ENCODE measurements around the gene KPNA3.
"Not testable (repeated sequence)": the region's sequence is repeated elsewhere in the genome, so short reads cannot be mapped to it uniquely, and the experiment has no call there.

Gene KPNA3

GRCh38 chr13:49746111-49746510 lies 46.4 kb downstream of the KPNA3 start:
- Histone ChIP-seq H3K9ac (ENCODE audit: low read depth, low read length) (no peak overlapping the region), H3K4me3 (ENCODE audit: low read depth, low read length) (no peak overlapping the region), H3K4me1 (ENCODE audit: control insufficient read depth, insufficient read depth, low read length) (no peaks in the 10 kb centered on the region), H3K27me3 (ENCODE audit: control insufficient read depth, insufficient read depth, low read length) (no peaks in the 10 kb centered on the region), H3K27ac (ENCODE audit: low read depth, low read length) (no peak overlapping the region), H3K9me3 (ENCODE audit: control insufficient read depth, insufficient read depth, low read length) (no peaks in the 10 kb centered on the region), H3K36me3 (ENCODE audit: control insufficient read depth, insufficient read depth, low read length) (peaks cover 34% of the 10 kb centered on the region)

- no peak overlapping the region for H3K27ac ChIP-seq (ENCODE audit: low read depth, low read length)
- H3K4me1 ChIP-seq (ENCODE audit: control insufficient read depth, insufficient read depth, low read length), result no peaks in the 10 kb centered on the region
- H3K9me3 ChIP-seq (ENCODE audit: control insufficient read depth, insufficient read depth, low read length), result no peaks in the 10 kb centered on the region
- H3K4me3 ChIP-seq (ENCODE audit: low read depth, low read length), result no peak overlapping the region
- H3K36me3 ChIP-seq (ENCODE audit: control insufficient read depth, insufficient read depth, low read length), result peaks cover 25% of the 10 kb centered on the region
- H3K27me3 ChIP-seq (ENCODE audit: control insufficient read depth, insufficient read depth, low read length), result no peaks in the 10 kb centered on the region
- H3K9ac ChIP-seq (ENCODE audit: low read depth, low read length), result no peak overlapping the region
These were observed 51.6 kb downstream of the KPNA3 start for GRCh38 chr13:49740870-49741269.

GRCh38 chr13:49739498-49740187 lies 52.8 kb downstream of the KPNA3 start:
- no peaks in the 10 kb centered on the region for H3K9me3 ChIP-seq (ENCODE audit: control insufficient read depth, insufficient read depth, low read length)
- no peaks in the 10 kb centered on the region for H3K4me1 ChIP-seq (ENCODE audit: control insufficient read depth, insufficient read depth, low read length)
- no peak overlapping the region for H3K4me3 ChIP-seq (ENCODE audit: low read depth, low read length)
- H3K9ac ChIP-seq (ENCODE audit: low read depth, low read length), result no peak overlapping the region
- no peaks in the 10 kb centered on the region for H3K27me3 ChIP-seq (ENCODE audit: control insufficient read depth, insufficient read depth, low read length)
- H3K36me3 ChIP-seq (ENCODE audit: control insufficient read depth, insufficient read depth, low read length), result peaks cover 16% of the 10 kb centered on the region
- H3K27ac ChIP-seq (ENCODE audit: low read depth, low read length), result no peak overlapping the region

- no peak overlapping the region for H3K27ac ChIP-seq (ENCODE audit: low read depth, low read length)
- H3K9me3 ChIP-seq (ENCODE audit: control insufficient read depth, insufficient read depth, low read length), result no peaks in the 10 kb centered on the region
- H3K9ac ChIP-seq (ENCODE audit: low read depth, low read length), result no peak overlapping the region
- H3K4me3 ChIP-seq (ENCODE audit: low read depth, low read length), result no peak overlapping the region
- peaks cover 33% of the 10 kb centered on the region for H3K36me3 ChIP-seq (ENCODE audit: control insufficient read depth, insufficient read depth, low read length)
- H3K27me3 ChIP-seq (ENCODE audit: control insufficient read depth, insufficient read depth, low read length), result no peaks in the 10 kb centered on the region
- no peaks in the 10 kb centered on the region for H3K4me1 ChIP-seq (ENCODE audit: control insufficient read depth, insufficient read depth, low read length)
These were observed 59.1 kb downstream of the KPNA3 start for GRCh38 chr13:49733181-49733951.

- Histone ChIP-seq H3K4me1 (ENCODE audit: control insufficient read depth, insufficient read depth, low read length) (no peaks in the 10 kb centered on the region), H3K27me3 (ENCODE audit: control insufficient read depth, insufficient read depth, low read length) (no peaks in the 10 kb centered on the region), H3K9me3 (ENCODE audit: control insufficient read depth, insufficient read depth, low read length) (no peaks in the 10 kb centered on the region), H3K4me3 (ENCODE audit: low read depth, low read length) (no peak overlapping the region), H3K9ac (ENCODE audit: low read depth, low read length) (no peak overlapping the region), H3K27ac (ENCODE audit: low read depth, low read length) (no peak overlapping the region), H3K36me3 (ENCODE audit: control insufficient read depth, insufficient read depth, low read length) (peaks cover 37% of the 10 kb centered on the region)
These were observed 60.7 kb downstream of the KPNA3 start for GRCh38 chr13:49731766-49732165.

GRCh38 chr13:49716615-49717014 lies 75.9 kb downstream of the KPNA3 start:
- H3K9ac ChIP-seq (ENCODE audit: low read depth, low read length), result no peak overlapping the region
- H3K9me3 ChIP-seq (ENCODE audit: control insufficient read depth, insufficient read depth, low read length), result peaks cover 7% of the 10 kb centered on the region; the same call in 1 of the 2 replicates
- no peak overlapping the region for H3K4me3 ChIP-seq (ENCODE audit: low read depth, low read length)
- peaks cover 51% of the 10 kb centered on the region for H3K36me3 ChIP-seq (ENCODE audit: control insufficient read depth, insufficient read depth, low read length)
- peaks cover 4% of the 10 kb centered on the region; the same call in 1 of the 2 replicates for H3K4me1 ChIP-seq (ENCODE audit: control insufficient read depth, insufficient read depth, low read length)
- H3K27ac ChIP-seq (ENCODE audit: low read depth, low read length), result no peak overlapping the region
- H3K27me3 ChIP-seq (ENCODE audit: control insufficient read depth, insufficient read depth, low read length), result no peaks in the 10 kb centered on the region

- peaks cover 51% of the 10 kb centered on the region for H3K36me3 ChIP-seq (ENCODE audit: control insufficient read depth, insufficient read depth, low read length)
- no peaks in the 10 kb centered on the region for H3K27me3 ChIP-seq (ENCODE audit: control insufficient read depth, insufficient read depth, low read length)
- H3K9me3 ChIP-seq (ENCODE audit: control insufficient read depth, insufficient read depth, low read length), result peaks cover 7% of the 10 kb centered on the region; the same call in 1 of the 2 replicates
These were observed 77.7 kb downstream of the KPNA3 start for GRCh38 chr13:49714757-49715156.

GRCh38 chr13:49711218-49711863 lies 81.1 kb downstream of the KPNA3 start:
- peaks cover 7% of the 10 kb centered on the region; the same call in 1 of the 2 replicates for H3K9me3 ChIP-seq (ENCODE audit: control insufficient read depth, insufficient read depth, low read length)
- no peaks in the 10 kb centered on the region for H3K27me3 ChIP-seq (ENCODE audit: control insufficient read depth, insufficient read depth, low read length)
- H3K27ac ChIP-seq (ENCODE audit: low read depth, low read length), result no peak overlapping the region
- no peak overlapping the region for H3K4me3 ChIP-seq (ENCODE audit: low read depth, low read length)
- peaks cover 51% of the 10 kb centered on the region for H3K36me3 ChIP-seq (ENCODE audit: control insufficient read depth, insufficient read depth, low read length)
- no peaks in the 10 kb centered on the region for H3K4me1 ChIP-seq (ENCODE audit: control insufficient read depth, insufficient read depth, low read length)
- H3K9ac ChIP-seq (ENCODE audit: low read depth, low read length), result no peak overlapping the region

More at GRCh38 chr13:49714757-49715156, 77.7 kb downstream of the KPNA3 start:
- Histone ChIP-seq H3K9ac (ENCODE audit: low read depth, low read length) (no peak overlapping the region), H3K27ac (ENCODE audit: low read depth, low read length) (no peak overlapping the region), H3K4me1 (ENCODE audit: control insufficient read depth, insufficient read depth, low read length) (peaks cover 4% of the 10 kb centered on the region; the same call in 1 of the 2 replicates), H3K4me3 (ENCODE audit: low read depth, low read length) (no peak overlapping the region)

- H3K4me3 ChIP-seq (ENCODE audit: low read depth, low read length); H3K27ac ChIP-seq (ENCODE audit: low read depth, low read length); H3K4me1 ChIP-seq (ENCODE audit: control insufficient read depth, insufficient read depth, low read length); H3K27me3 ChIP-seq (ENCODE audit: control insufficient read depth, insufficient read depth, low read length); H3K9ac ChIP-seq (ENCODE audit: low read depth, low read length); H3K9me3 ChIP-seq (ENCODE audit: control insufficient read depth, insufficient read depth, low read length): not testable (repeated sequence)
- peaks cover 71% of the 10 kb centered on the region for H3K36me3 ChIP-seq (ENCODE audit: control insufficient read depth, insufficient read depth, low read length)
These were observed 88.2 kb downstream of the KPNA3 start for GRCh38 chr13:49704264-49704663.

GRCh38 chr13:49701491-49701890 lies 91.0 kb downstream of the KPNA3 start:
- Histone ChIP-seq H3K9ac (ENCODE audit: low read depth, low read length) (no peak overlapping the region), H3K4me3 (ENCODE audit: low read depth, low read length) (no peak overlapping the region), H3K4me1 (ENCODE audit: control insufficient read depth, insufficient read depth, low read length) (peaks cover 16% of the 10 kb centered on the region), H3K27me3 (ENCODE audit: control insufficient read depth, insufficient read depth, low read length) (no peaks in the 10 kb centered on the region), H3K9me3 (ENCODE audit: control insufficient read depth, insufficient read depth, low read length) (no peaks in the 10 kb centered on the region), H3K36me3 (ENCODE audit: control insufficient read depth, insufficient read depth, low read length) (peaks cover 62% of the 10 kb centered on the region), H3K27ac (ENCODE audit: low read depth, low read length) (no peak overlapping the region)

GRCh38 chr13:49697468-49697867 lies 95.0 kb downstream of the KPNA3 start:
- Histone ChIP-seq H3K4me1 (ENCODE audit: control insufficient read depth, insufficient read depth, low read length) (peaks cover 16% of the 10 kb centered on the region), H3K27me3 (ENCODE audit: control insufficient read depth, insufficient read depth, low read length) (no peaks in the 10 kb centered on the region), H3K9ac (ENCODE audit: low read depth, low read length) (no peak overlapping the region), H3K27ac (ENCODE audit: low read depth, low read length) (no peak overlapping the region), H3K4me3 (ENCODE audit: low read depth, low read length) (no peak overlapping the region), H3K36me3 (ENCODE audit: control insufficient read depth, insufficient read depth, low read length) (peaks cover 33% of the 10 kb centered on the region), H3K9me3 (ENCODE audit: control insufficient read depth, insufficient read depth, low read length) (no peaks in the 10 kb centered on the region)

All from HUES48 (cell line).